ENCODE data around the gene MAP2K2. TPM values are rescaled to one million over a fixed set of nuclear protein-coding genes. Genes with fewer than 3 reads are reported as not detected.

The MAP2K2 gene
- total RNA-seq, 1 donor from 2014 or later = 154 TPM

GRCh38 chr19:4043966-4044715 is 79.8 kb downstream of the MAP2K2 start:
- no peak overlapping the region for H3K4me3 Mint-ChIP-seq (ENCODE audit: low read depth)
- H3K27ac Mint-ChIP-seq = no peak overlapping the region
- no peaks in the 10 kb centered on the region for H3K4me1 Mint-ChIP-seq (ENCODE audit: low read depth)
- no peaks in the 10 kb centered on the region for H3K9me3 Mint-ChIP-seq (ENCODE audit: low read depth)
- TF ChIP-seq, protein P1, sequence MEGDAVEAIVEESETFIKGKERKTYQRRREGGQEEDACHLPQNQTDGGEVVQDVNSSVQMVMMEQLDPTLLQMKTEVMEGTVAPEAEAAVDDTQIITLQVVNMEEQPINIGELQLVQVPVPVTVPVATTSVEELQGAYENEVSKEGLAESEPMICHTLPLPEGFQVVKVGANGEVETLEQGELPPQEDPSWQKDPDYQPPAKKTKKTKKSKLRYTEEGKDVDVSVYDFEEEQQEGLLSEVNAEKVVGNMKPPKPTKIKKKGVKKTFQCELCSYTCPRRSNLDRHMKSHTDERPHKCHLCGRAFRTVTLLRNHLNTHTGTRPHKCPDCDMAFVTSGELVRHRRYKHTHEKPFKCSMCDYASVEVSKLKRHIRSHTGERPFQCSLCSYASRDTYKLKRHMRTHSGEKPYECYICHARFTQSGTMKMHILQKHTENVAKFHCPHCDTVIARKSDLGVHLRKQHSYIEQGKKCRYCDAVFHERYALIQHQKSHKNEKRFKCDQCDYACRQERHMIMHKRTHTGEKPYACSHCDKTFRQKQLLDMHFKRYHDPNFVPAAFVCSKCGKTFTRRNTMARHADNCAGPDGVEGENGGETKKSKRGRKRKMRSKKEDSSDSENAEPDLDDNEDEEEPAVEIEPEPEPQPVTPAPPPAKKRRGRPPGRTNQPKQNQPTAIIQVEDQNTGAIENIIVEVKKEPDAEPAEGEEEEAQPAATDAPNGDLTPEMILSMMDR (IDR thresholded peaks at IDR 0.05; ENCODE audit: unreplicated experiment) = no peak
- no peaks in the 10 kb centered on the region for H3K27me3 Mint-ChIP-seq
- H3K36me3 Mint-ChIP-seq (ENCODE audit: insufficient read depth) = peaks cover 1% of the 10 kb centered on the region
- no peak for DNase-seq (ENCODE audit: low spot score, unreplicated experiment)

- no peak for DNase-seq (ENCODE audit: low spot score, unreplicated experiment)
- no peak overlapping the region for H3K4me3 Mint-ChIP-seq (ENCODE audit: low read depth)
- no peak overlapping the region for H3K27ac Mint-ChIP-seq
- H3K9me3 Mint-ChIP-seq (ENCODE audit: low read depth) = no peaks in the 10 kb centered on the region
- TF ChIP-seq, protein P1 (IDR thresholded peaks at IDR 0.05; ENCODE audit: unreplicated experiment) = no peak
- peaks cover 1% of the 10 kb centered on the region for H3K36me3 Mint-ChIP-seq (ENCODE audit: insufficient read depth)
- no peaks in the 10 kb centered on the region for H3K4me1 Mint-ChIP-seq (ENCODE audit: low read depth)
- H3K27me3 Mint-ChIP-seq = no peaks in the 10 kb centered on the region
Measured at GRCh38 chr19:4043401-4043800, 80.5 kb downstream of the MAP2K2 start.

- Mint-ChIP-seq H3K9me3 (ENCODE audit: low read depth) (no peaks in the 10 kb centered on the region), H3K4me1 (ENCODE audit: low read depth) (no peaks in the 10 kb centered on the region), H3K27ac (peak overlapping the region; percentile 52), H3K36me3 (ENCODE audit: insufficient read depth) (peaks cover 3% of the 10 kb centered on the region), H3K4me3 (ENCODE audit: low read depth) (no peak overlapping the region), H3K27me3 (no peaks in the 10 kb centered on the region)
- TF ChIP-seq, protein P1 (IDR thresholded peaks at IDR 0.05; ENCODE audit: unreplicated experiment) = no peak
- no peak for DNase-seq (ENCODE audit: low spot score, unreplicated experiment)
Measured at GRCh38 chr19:4042731-4043082, 81.2 kb downstream of the MAP2K2 start.

DNA sequence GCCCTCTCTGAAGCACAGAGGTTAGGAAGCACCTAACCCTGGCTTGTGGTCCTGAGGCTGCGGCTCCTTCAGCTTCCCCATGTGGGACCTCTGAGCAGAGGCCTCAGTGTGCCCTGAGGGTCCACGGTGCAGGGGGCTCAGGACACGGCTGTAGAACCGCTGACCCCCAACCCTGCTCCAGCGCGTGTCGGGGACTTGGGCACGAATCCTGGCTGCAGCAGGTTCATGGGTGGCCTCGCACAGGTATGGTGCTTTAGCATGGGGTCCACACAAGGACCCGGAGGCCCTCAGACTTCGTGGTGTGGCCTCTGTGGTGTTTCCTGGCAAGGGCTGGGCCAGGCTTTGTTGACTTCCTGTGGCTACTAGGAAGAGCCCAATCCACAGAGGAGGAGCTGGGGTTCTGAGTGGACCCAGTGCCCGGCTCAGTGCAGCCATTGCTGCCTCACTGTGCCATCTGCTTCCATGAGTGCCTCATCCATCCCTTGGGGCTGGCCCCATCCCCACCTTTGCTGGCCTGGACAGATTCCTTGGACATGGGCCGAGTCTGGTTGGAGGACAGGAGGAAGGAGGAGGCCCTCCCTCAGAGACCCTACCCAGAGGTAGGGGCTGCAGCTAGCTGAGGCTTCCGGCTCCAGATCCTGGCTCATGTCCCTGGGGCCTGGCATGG is 81.7 kb downstream of the MAP2K2 start:
- H3K27me3 Mint-ChIP-seq = no peaks in the 10 kb centered on the region
- no peak overlapping the region for H3K27ac Mint-ChIP-seq
- DNase-seq (ENCODE audit: low spot score, unreplicated experiment) = no peak
- H3K4me1 Mint-ChIP-seq (ENCODE audit: low read depth) = no peaks in the 10 kb centered on the region
- H3K36me3 Mint-ChIP-seq (ENCODE audit: insufficient read depth) = peaks cover 3% of the 10 kb centered on the region
- TF ChIP-seq, protein P1 (IDR thresholded peaks at IDR 0.05; ENCODE audit: unreplicated experiment) = no peak
- no peaks in the 10 kb centered on the region for H3K9me3 Mint-ChIP-seq (ENCODE audit: low read depth)
- no peak overlapping the region for H3K4me3 Mint-ChIP-seq (ENCODE audit: low read depth)

Other genes starting within 250 kb of the MAP2K2 start
- gene ATCAY, start 243.4 kb downstream of the MAP2K2 start, total RNA-seq = 0.43 and 1.1 TPM in 2 replicates
- 1.4 and 2.3 TPM in 2 replicates for gene NMRK2, start 191.1 kb downstream of the MAP2K2 start, total RNA-seq
- gene DAPK3, start 153.0 kb downstream of the MAP2K2 start, total RNA-seq = 105 and 106 TPM in 2 replicates
- gene EEF2, start 138.7 kb downstream of the MAP2K2 start, total RNA-seq = 3,028 and 3,054 TPM in 2 replicates
- 55.3 and 56.3 TPM in 2 replicates for gene PIAS4, start 116.4 kb downstream of the MAP2K2 start, total RNA-seq
- 18.4 and 19.1 TPM in 2 replicates for gene ZBTB7A, start 57.2 kb downstream of the MAP2K2 start, total RNA-seq
- gene CREB3L3, start 29.5 kb upstream of the MAP2K2 start, total RNA-seq = 2.4 and 2.9 TPM in 2 replicates
- gene SIRT6, start 58.4 kb upstream of the MAP2K2 start, total RNA-seq = 33.2 and 35.1 TPM in 2 replicates
- 0.89 and 1.6 TPM in 2 replicates for gene ANKRD24, start 58.6 kb upstream of the MAP2K2 start, total RNA-seq
- not detected in 2 replicates for gene EBI3, start 105.4 kb upstream of the MAP2K2 start, total RNA-seq
- gene YJU2, start 123.0 kb upstream of the MAP2K2 start, total RNA-seq = 22.4 and 23.9 TPM in 2 replicates
- 0.74 and 0.82 TPM in 2 replicates for gene SHD, start 155.1 kb upstream of the MAP2K2 start, total RNA-seq
- not detected in 2 replicates for gene TMIGD2, start 178.3 kb upstream of the MAP2K2 start, total RNA-seq
- gene FSD1, start 180.5 kb upstream of the MAP2K2 start, total RNA-seq = 22.2 and 25.1 TPM in 2 replicates
- gene STAP2, start 214.7 kb upstream of the MAP2K2 start, total RNA-seq = 35.6 and 41.0 TPM in 2 replicates
- 62.2 and 64.2 TPM in 2 replicates for gene MPND, start 219.4 kb upstream of the MAP2K2 start, total RNA-seq